ENCODE results near the gene C1QL3.

C1QL3 gene

GRCh38 chr10:16521311-16522016 is at the start of gene C1QL3:
TSS of gene C1QL3 (minus strand) at chr10:16521879. CDS start at chr10:16521065, 814 bp downstream.
- DNase-seq, result peak; percentile 72

- no peak for DNase-seq
Observed at GRCh38 chr10:16570731-16571130, 49.1 kb upstream of the C1QL3 start.

DNA sequence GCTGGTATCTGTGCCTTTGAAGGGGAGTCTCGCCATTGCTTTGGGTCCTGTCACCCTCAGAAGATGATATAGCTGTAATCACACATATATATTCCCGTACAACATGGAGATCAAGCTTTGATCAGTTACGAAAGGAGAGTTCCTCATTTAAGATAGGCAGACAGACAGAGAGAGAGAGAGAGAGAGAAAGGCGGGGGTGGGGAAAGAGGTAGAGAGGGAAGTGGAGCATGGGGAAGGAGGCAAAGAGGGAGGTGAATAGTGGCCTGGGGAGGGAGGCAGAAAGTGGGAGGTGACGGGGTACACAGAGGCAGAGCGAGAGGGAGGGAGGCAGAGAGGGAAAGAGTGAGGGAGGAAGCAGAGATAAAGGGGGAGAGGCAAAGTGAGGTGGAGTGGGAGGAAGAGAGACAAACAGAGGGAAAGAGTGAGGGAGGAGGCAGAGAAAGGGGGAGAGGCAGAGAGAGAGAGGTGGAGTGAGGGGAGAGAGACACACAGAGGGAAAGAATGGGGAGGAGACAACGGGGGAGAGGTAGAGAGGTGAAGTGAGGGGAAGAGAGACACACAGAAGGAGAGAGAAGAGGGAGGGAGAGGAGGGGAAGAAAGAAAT is 44.6 kb upstream of the C1QL3 start:
- DNase-seq, result peak; percentile 42

DNA sequence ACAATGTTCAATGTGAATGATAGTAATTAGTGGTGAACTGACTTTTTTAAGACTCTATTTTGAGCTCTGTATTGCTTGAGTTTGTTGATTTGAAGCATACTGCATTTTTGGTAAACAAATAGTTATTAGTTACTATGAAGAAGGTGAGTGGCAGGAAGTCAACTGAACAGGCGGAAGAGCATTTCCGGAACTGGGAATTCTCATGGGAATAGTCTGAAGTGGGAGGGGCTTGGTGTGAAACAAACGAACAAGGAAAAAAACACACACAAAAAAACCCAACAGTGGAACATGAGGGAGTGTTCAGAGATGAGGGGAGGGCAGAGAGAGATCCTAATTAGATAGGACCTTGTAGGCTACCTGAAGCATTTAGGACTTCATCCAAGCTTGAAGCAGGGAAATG is 43.9 kb upstream of the C1QL3 start:
- DNase-seq, result no peak

DNA sequence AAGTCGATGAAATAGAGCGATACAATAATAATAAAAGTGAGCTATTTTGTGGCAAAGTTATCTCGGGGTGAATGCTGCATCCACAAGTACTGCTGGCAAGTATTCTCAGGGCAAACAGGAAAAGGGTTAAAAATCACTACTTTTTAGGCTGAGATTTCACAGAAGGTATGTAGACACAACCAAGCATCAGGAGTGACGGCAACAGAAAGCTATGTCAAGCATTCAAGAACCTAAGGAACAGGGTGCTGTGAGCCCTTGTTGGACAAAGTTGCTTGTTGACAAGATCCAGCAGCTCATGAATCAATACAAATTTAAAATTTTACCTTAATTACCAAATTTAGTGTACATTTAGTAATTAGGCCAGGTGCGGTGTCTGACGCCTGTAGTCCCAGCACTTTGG is 41.2 kb upstream of the C1QL3 start:
- no peak for DNase-seq

GRCh38 chr10:16559236-16559773 is 37.6 kb upstream of the C1QL3 start:
- DNase-seq, result no peak

DNA sequence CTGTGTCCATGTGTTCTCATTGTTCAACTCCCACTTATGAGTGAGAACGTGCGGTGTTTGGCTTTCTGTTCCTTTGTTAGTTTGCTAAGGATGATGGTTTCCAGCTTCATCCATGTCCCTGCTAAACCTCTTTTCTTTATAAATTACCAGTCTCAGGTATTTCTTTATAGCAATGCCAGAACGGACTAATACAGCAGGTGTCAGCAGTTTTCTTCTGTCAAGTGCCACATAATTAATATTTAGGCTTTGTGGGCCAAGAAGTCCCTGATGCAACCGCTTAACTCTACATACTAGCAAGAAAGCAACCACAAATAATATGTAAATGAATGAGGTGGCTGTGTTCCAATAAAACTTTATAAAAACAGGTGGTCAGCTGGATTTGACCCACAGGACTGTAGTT is 26.3 kb upstream of the C1QL3 start:
- no peak for DNase-seq

DNA sequence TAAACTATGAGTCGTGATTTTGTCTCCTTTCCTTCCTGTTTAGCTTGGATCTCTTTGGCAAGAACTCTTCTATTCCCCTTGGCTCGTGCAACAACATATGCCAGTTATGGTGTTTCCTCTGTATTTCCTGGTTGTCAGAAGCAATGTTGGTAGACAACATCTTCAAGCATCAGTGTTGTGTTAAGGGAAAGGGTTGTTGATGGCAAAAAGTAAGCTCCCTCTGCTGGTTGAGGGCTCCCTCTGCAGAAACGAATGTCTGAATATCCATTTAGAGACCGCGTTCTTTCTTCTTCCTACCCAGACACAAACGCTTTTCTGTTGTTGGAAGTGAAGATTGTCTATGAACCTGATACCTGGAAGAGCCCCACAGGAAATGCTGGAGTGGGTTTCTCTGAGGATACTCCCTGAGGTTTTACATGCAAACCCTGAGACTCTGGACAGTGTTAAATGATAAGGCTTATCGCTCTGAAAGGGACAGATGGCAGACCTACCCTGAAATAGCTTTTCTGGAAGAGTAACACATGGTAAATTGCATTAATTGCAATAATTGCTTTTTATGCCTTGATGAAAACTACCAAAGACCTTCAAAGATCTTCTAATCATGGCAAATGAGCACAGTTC is 23.5 kb upstream of the C1QL3 start:
- DNase-seq, result peak; percentile 69

- no peak for DNase-seq
Observed at GRCh38 chr10:16544591-16544990, 22.9 kb upstream of the C1QL3 start.

DNA sequence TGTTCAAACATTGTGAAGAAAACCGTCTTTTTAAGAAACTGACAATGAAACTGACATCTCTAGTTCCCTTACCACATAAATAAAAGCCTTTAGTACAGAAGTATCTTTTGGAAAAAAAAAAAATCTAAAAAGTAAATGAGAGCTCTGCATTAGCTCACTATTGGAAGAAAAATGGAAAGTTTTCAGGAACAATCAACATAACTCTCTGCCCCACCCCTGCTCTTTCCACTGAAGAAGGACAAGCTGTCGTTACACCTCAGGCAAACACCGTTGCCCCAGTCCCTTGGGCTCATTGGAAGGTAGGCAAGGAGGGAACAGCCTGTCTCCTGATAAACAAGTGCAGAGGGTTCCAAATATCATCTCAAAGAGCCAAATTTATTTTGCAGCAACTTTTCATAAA is 22.4 kb upstream of the C1QL3 start:
- DNase-seq, result no peak

GRCh38 chr10:16536155-16536554 is 14.5 kb upstream of the C1QL3 start:
- DNase-seq, result no peak

- no peak for DNase-seq
Observed at GRCh38 chr10:16529853-16530252, 8.2 kb upstream of the C1QL3 start.

GRCh38 chr10:16527452-16527851 is 5.8 kb upstream of the C1QL3 start:
- no peak for DNase-seq

DNA sequence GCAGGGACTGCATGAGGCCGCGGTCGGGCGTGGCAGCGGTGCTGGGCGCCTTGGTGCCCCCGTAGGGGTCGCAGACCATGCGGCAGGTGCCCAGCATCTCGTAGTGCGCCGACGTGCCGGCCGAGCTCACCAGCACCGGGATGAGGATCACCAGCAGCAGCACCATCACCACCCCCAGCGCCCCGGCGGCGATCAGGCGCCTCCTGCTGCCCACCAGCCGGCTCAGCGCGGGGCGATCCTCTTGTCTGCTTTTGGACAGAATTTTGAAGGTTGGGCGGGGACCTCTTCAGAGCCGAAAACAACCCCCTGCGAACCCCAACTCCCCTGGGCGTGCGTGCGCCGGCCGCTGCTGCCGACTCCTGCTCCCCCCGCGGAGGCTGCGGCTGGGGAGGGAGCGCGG is 779 bp downstream of the C1QL3 start:
- DNase-seq, result peak; percentile 74

GRCh38 chr10:16519908-16520861 is 1.5 kb downstream of the C1QL3 start:
- DNase-seq, result peak; percentile 32

DNA sequence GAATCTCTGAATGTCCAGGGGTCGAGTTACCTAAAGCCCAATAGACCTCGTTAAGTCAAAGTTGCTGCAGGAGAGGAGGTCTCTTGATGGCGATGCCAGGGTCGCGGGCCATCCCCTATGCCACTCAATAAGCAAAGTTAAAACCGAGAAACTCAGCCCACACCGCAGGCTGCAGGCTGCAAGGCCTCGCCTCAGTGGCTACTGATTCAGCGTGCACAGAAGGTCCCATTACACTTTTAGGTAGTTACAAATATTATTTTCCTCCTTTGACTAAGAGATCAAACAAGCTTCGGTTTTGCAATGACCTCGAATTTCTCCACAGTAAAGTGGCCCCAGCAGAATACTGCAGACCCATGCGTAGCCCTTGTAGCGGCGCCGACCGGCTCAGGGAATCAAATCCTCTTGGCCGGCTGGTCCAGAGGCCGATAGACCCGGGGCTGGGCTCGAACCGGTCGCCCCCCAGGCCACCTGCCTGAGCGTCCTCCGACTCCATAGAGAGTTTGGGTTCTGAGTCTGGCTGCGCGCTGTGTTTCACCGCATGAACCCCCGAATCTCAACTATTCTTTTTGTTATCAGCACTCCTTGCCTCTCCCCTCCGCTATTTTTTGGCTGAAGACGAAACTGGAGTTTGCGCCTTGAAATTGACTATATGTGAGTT is 2.3 kb downstream of the C1QL3 start:
- DNase-seq, result no peak

DNA sequence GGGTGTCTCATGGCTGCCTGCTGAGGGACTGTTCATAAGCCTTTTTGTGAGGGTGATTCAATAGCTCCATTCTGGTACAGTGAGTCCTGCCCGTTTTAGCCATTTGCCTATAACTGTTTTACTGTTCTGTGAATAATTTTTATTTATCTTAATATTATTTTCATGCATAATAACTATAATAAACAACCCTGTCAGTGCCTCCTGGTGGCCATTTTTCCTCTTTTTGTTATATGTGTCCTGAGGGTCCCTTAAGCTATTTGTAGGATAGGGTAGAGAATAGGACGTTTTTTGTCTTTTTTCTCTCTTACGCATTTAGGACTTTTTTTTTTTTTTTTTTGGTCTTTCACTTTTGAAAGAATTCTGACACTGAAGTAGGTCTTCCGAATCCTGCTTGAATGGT is 2.9 kb downstream of the C1QL3 start:
- peak; percentile 61 for DNase-seq

GRCh38 chr10:16510843-16511242 is 10.8 kb downstream of the C1QL3 start:
- no peak for DNase-seq

GRCh38 chr10:16509996-16510395 is 11.7 kb downstream of the C1QL3 start:
- DNase-seq, result no peak

GRCh38 chr10:16505161-16505560 is 16.5 kb downstream of the C1QL3 start:
- DNase-seq, result no peak

- DNase-seq, result no peak
Observed at GRCh38 chr10:16497911-16498310, 23.8 kb downstream of the C1QL3 start.

DNA sequence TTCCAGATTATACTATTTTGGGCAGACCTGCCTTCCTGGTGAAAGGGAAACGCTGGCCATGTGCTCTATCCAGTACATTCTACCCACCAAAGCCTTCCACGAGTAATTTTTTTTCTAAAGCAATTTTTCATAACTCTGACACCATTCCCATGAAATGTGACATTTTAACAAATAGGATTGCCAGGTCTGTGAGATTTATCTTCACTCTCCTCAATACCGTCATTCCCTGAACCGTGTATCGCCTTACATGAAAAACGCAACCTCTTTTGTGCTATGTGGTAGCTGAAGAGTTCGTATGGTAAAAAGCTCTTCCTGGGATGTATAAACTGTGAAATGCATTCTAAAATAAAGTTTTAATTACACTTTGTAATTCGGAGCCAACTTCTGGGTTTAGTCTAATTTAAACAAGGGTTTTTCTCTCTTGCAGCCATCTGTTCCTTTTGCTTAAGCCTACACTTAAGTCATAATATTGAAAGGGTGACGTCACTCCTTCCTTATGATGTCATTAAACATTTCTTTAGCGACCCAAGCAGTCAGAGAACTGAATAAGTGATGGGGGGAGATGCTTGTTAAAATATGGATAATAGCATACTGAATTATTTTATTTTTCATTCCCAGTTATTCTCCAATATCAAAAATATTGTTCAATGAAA is 27.7 kb downstream of the C1QL3 start:
- no peak for DNase-seq

Measured in hematopoietic multipotent progenitor cell treated with erythropoietin and hydrocortisone succinate and interleukin-3 and kit ligand, for 4 days (in vitro differentiated cells).